HG03039 (cell line): ENCODE measurements around the gene MMP14.
"Not testable (repeated sequence)": the region's sequence is repeated elsewhere in the genome, so short reads cannot be mapped to it uniquely, and the experiment has no call there.

Experiments
- ATAC-seq: cut with Tn5 transposase; IDR thresholded peaks from one replicate; pipeline ENCODE4 v1.9.1; 2021; ENCODE audit warnings: mild to moderate bottlenecking, moderate library complexity; ENCODE audit not compliant: unreplicated experiment

Gene MMP14

GRCh38 chr14:22841769-22842168, 5.4 kb downstream of the MMP14 start:
- no peak for ATAC-seq

GRCh38 chr14:22842211-22843122, 6.1 kb downstream of the MMP14 start:
- no peak for ATAC-seq

- ATAC-seq = no peak
These were observed 6.9 kb downstream of the MMP14 start for GRCh38 chr14:22843123-22843925.

GRCh38 chr14:22844221-22845102, 8.1 kb downstream of the MMP14 start:
- ATAC-seq = no peak

- ATAC-seq = no peak
These were observed 8.7 kb downstream of the MMP14 start for GRCh38 chr14:22845103-22845394.

GRCh38 chr14:22845821-22846625, 9.6 kb downstream of the MMP14 start:
- no peak for ATAC-seq

GRCh38 chr14:22846811-22847307, 10.5 kb downstream of the MMP14 start:
- ATAC-seq = no peak

- no peak for ATAC-seq
These were observed 11.4 kb downstream of the MMP14 start for GRCh38 chr14:22847661-22848341.

GRCh38 chr14:22848351-22849164, 12.2 kb downstream of the MMP14 start:
- ATAC-seq = no peak

- ATAC-seq = no peak
These were observed 12.9 kb downstream of the MMP14 start for GRCh38 chr14:22849212-22849819.

- no peak for ATAC-seq
These were observed 14.8 kb downstream of the MMP14 start for GRCh38 chr14:22850944-22851764.

GRCh38 chr14:22852178-22852577, 15.8 kb downstream of the MMP14 start:
- ATAC-seq = not testable (repeated sequence)

GRCh38 chr14:22852599-22852939, 16.2 kb downstream of the MMP14 start:
- no peak for ATAC-seq

- ATAC-seq = no peak
These were observed 16.8 kb downstream of the MMP14 start for GRCh38 chr14:22852940-22853767.

GRCh38 chr14:22854296-22854695, 17.9 kb downstream of the MMP14 start:
- ATAC-seq = not testable (repeated sequence)

GRCh38 chr14:22854963-22855724, 18.8 kb downstream of the MMP14 start:
- no peak for ATAC-seq
